Astrocyte (in vitro differentiated cells and primary cell): ENCODE data around the gene GLS. TPM values are rescaled to one million over a fixed set of nuclear protein-coding genes. Genes with fewer than 3 reads are reported as not detected.

Experiments used
- DNase-seq: peaks from one replicate; pipeline ENCODE4 v3.0.0-alpha.2; 2010; ENCODE audit warnings: low read depth
- FAIRE-seq: peaks from 2 replicates; lab custom pipeline; 2011; peaks lifted over from hg19 to GRCh38; lab: Jason Lieb, UNC
- H2AFZ ChIP-seq: 2 replicates; pipeline ENCODE4 v1.6.0; 2012; ENCODE audit warnings: low read depth, low read length, inconsistent platforms
- H3K27ac ChIP-seq: 2 replicates; pipeline ENCODE4 v1.5.1; 2011; ENCODE audit warnings: low read depth, low read length, inconsistent platforms
- H3K27me3 ChIP-seq: 2 replicates; pipeline ENCODE4 v1.6.0; 2011; ENCODE audit warnings: low read length, inconsistent platforms; ENCODE audit not compliant: insufficient read depth
- H3K36me3 ChIP-seq: 2 replicates; pipeline ENCODE4 v1.5.1; 2011; ENCODE audit warnings: low read length, inconsistent platforms; ENCODE audit not compliant: insufficient read depth
- H3K4me1 ChIP-seq: 2 replicates; pipeline ENCODE4 v1.5.1; 2011; ENCODE audit warnings: low read length, inconsistent platforms; ENCODE audit not compliant: insufficient read depth
- H3K4me2 ChIP-seq: 2 replicates; pipeline ENCODE4 v1.6.0; 2012; ENCODE audit warnings: low read length, inconsistent platforms
- H3K4me3 ChIP-seq: 2 replicates; pipeline ENCODE4 v1.5.1; 2011; ENCODE audit warnings: low read depth, mild to moderate bottlenecking, low read length, inconsistent platforms; ENCODE audit not compliant: insufficient read depth
- H3K79me2 ChIP-seq: 2 replicates; pipeline ENCODE4 v1.6.0; 2012; ENCODE audit warnings: mild to moderate bottlenecking, low read length, inconsistent platforms; ENCODE audit not compliant: insufficient read depth
- H3K9ac ChIP-seq: 2 replicates; pipeline ENCODE4 v1.6.0; 2012; ENCODE audit warnings: mild to moderate bottlenecking, low read length, inconsistent platforms
- H3K9me3 ChIP-seq: 2 replicates; pipeline ENCODE4 v1.5.1; 2012; ENCODE audit warnings: low read depth, mild to moderate bottlenecking, low read length, inconsistent platforms; ENCODE audit not compliant: insufficient read depth
- H4K20me1 ChIP-seq: 2 replicates; pipeline ENCODE4 v1.6.0; 2012; ENCODE audit warnings: low read length, inconsistent platforms; ENCODE audit not compliant: insufficient read depth
- H3K27ac Mint-ChIP-seq: one replicate; pipeline ENCODE4 v1.8.0; 2021; ENCODE audit warnings: mild to moderate bottlenecking, mixed read lengths; ENCODE audit not compliant: unreplicated experiment
- H3K27me3 Mint-ChIP-seq: one replicate; pipeline ENCODE4 v1.8.0; 2021; ENCODE audit warnings: low read depth, mixed read lengths; ENCODE audit not compliant: unreplicated experiment
- H3K36me3 Mint-ChIP-seq: one replicate; pipeline ENCODE4 v1.8.0; 2021; ENCODE audit warnings: low read depth, mixed read lengths; ENCODE audit not compliant: unreplicated experiment
- H3K4me1 Mint-ChIP-seq: one replicate; pipeline ENCODE4 v1.8.0; 2021; ENCODE audit warnings: low read depth, mixed read lengths; ENCODE audit not compliant: unreplicated experiment
- H3K4me3 Mint-ChIP-seq: one replicate; pipeline ENCODE4 v1.8.0; 2021; ENCODE audit warnings: mild to moderate bottlenecking, moderate library complexity, mixed read lengths; ENCODE audit not compliant: unreplicated experiment
- H3K9me3 Mint-ChIP-seq: one replicate; pipeline ENCODE4 v1.8.0; 2021; ENCODE audit warnings: mild to moderate bottlenecking, mixed read lengths; ENCODE audit not compliant: unreplicated experiment
- CTCF ChIP-seq: IDR thresholded peaks from 2 replicates; pipeline ENCODE4 v1.5.1; 2011; ENCODE audit warnings: low read depth, mild to moderate bottlenecking, inconsistent platforms, low read length, moderate library complexity; ENCODE audit not compliant: insufficient read depth
- EZH2 ChIP-seq: IDR thresholded peaks from 2 replicates; pipeline ENCODE4 v1.6.1; 2012; ENCODE audit warnings: mild to moderate bottlenecking, low read length, inconsistent platforms; ENCODE audit not compliant: insufficient read depth
- total RNA-seq: library from RNA; stranded (reverse); gene quantifications from 2 replicates; pipeline ENCODE4 v1.2.1, GENCODE V29; 2021

Gene GLS
- total RNA-seq, 1 donor from 2014 or later, result 189 TPM

- Histone ChIP-seq H3K27me3 (no peaks in the 10 kb centered on the region), H4K20me1 (no peaks in the 10 kb centered on the region), H3K9me3 (no peaks in the 10 kb centered on the region), H3K36me3 (peaks cover 27% of the 10 kb centered on the region), H3K4me1 (no peaks in the 10 kb centered on the region), H3K27ac (no peak overlapping the region), H3K9ac (no peak overlapping the region), H3K4me2 (no peak overlapping the region), H3K79me2 (peaks cover 4% of the 10 kb centered on the region), H3K4me3 (no peak overlapping the region), H2AFZ (no peak overlapping the region)
- no peak overlapping the region for H3K27ac Mint-ChIP-seq
- FAIRE-seq (no peak), DNase-seq (no peak)
- no peak overlapping the region for H3K4me3 Mint-ChIP-seq
- no peaks in the 10 kb centered on the region for H3K27me3 Mint-ChIP-seq
- peaks cover 9% of the 10 kb centered on the region for H3K36me3 Mint-ChIP-seq
- peaks cover 9% of the 10 kb centered on the region for H3K4me1 Mint-ChIP-seq
- no peak for TF ChIP-seq CTCF
- no peak for TF ChIP-seq EZH2
- H3K9me3 Mint-ChIP-seq, result no peaks in the 10 kb centered on the region
Measured at GRCh38 chr2:190932514-190932913, 51.9 kb downstream of the GLS start.

GRCh38 chr2:190933361-190933760 lies 52.7 kb downstream of the GLS start:
- Mint-ChIP-seq H3K36me3 (peaks cover 9% of the 10 kb centered on the region), H3K4me1 (peaks cover 6% of the 10 kb centered on the region), H3K9me3 (no peaks in the 10 kb centered on the region), H3K4me3 (no peak overlapping the region), H3K27me3 (no peaks in the 10 kb centered on the region), H3K27ac (no peak overlapping the region)
- Histone ChIP-seq H3K9ac (no peak overlapping the region), H3K9me3 (no peaks in the 10 kb centered on the region), H4K20me1 (no peaks in the 10 kb centered on the region), H2AFZ (no peak overlapping the region), H3K4me2 (no peak overlapping the region), H3K36me3 (peaks cover 27% of the 10 kb centered on the region), H3K4me3 (no peak overlapping the region), H3K4me1 (no peaks in the 10 kb centered on the region), H3K27ac (no peak overlapping the region), H3K79me2 (peaks cover 4% of the 10 kb centered on the region), H3K27me3 (no peaks in the 10 kb centered on the region)
- TF ChIP-seq EZH2 (no peak), CTCF (no peak)
- DNase-seq, result no peak
- no peak for FAIRE-seq

- H3K4me1 Mint-ChIP-seq, result peaks cover 8% of the 10 kb centered on the region
- H3K27ac Mint-ChIP-seq, result no peak overlapping the region
- H3K4me3 Mint-ChIP-seq, result no peak overlapping the region
- Histone ChIP-seq H3K27ac (no peak overlapping the region), H3K4me3 (no peak overlapping the region), H3K4me1 (peaks cover 3% of the 10 kb centered on the region), H2AFZ (no peak overlapping the region), H3K9me3 (no peaks in the 10 kb centered on the region), H3K9ac (no peak overlapping the region), H3K79me2 (peaks cover 4% of the 10 kb centered on the region), H3K36me3 (peaks cover 25% of the 10 kb centered on the region), H3K4me2 (no peak overlapping the region), H4K20me1 (no peaks in the 10 kb centered on the region), H3K27me3 (no peaks in the 10 kb centered on the region)
- DNase-seq (no peak), FAIRE-seq (no peak)
- TF ChIP-seq EZH2, result no peak
- no peak for TF ChIP-seq CTCF
- H3K27me3 Mint-ChIP-seq, result no peaks in the 10 kb centered on the region
- H3K9me3 Mint-ChIP-seq, result no peaks in the 10 kb centered on the region
- H3K36me3 Mint-ChIP-seq, result peaks cover 6% of the 10 kb centered on the region
Measured at GRCh38 chr2:190935054-190935453, 54.4 kb downstream of the GLS start.
